ENCODE results near the gene ANKRD34B.
A peak's percentile ranks its signal among the peaks of the same experiment; 100 is the strongest.

Gene ANKRD34B

GRCh38 chr5:80569961-80570786 is at the start of gene ANKRD34B:
Gene ANKRD34B, minus strand, starts transcription at chr5:80570280. Its CDS starts 10,261 bp downstream, at chr5:80560019.
- Histone ChIP-seq H3K27ac (ENCODE audit: low read length) (no peak within 1 kb of the TSS), H3K9ac (ENCODE audit: low read depth, low read length) (no peak within 1 kb of the TSS), H3K4me1 (ENCODE audit: insufficient read depth, low read length) (no peaks in the 10 kb centered on the region), H3K36me3 (ENCODE audit: insufficient read depth, low read depth, low read length) (no peaks in the 10 kb centered on the region), H3K4me3 (ENCODE audit: low read length) (peak within 1 kb of the TSS; percentile 68), H3K27me3 (ENCODE audit: insufficient read depth, low read length) (peaks cover 84% of the 10 kb centered on the region), H3K9me3 (ENCODE audit: insufficient read depth, low read depth, low read length) (no peaks in the 10 kb centered on the region)

GRCh38 chr5:80619086-80619485 is 49.0 kb upstream of the ANKRD34B start:
- H3K36me3 ChIP-seq (ENCODE audit: insufficient read depth, low read depth, low read length), result no peaks in the 10 kb centered on the region
- H3K4me1 ChIP-seq (ENCODE audit: insufficient read depth, low read length), result no peaks in the 10 kb centered on the region

GRCh38 chr5:80618438-80618837 is 48.4 kb upstream of the ANKRD34B start:
- Histone ChIP-seq H3K4me3 (ENCODE audit: low read length) (no peak overlapping the region), H3K9ac (ENCODE audit: low read depth, low read length) (no peak overlapping the region), H3K4me1 (ENCODE audit: insufficient read depth, low read length) (no peaks in the 10 kb centered on the region)

More at GRCh38 chr5:80619086-80619485, 49.0 kb upstream of the ANKRD34B start:
- Histone ChIP-seq H3K9me3 (ENCODE audit: insufficient read depth, low read depth, low read length) (no peaks in the 10 kb centered on the region), H3K9ac (ENCODE audit: low read depth, low read length) (no peak overlapping the region), H3K27ac (ENCODE audit: low read length) (no peak overlapping the region), H3K4me3 (ENCODE audit: low read length) (no peak overlapping the region), H3K27me3 (ENCODE audit: insufficient read depth, low read length) (no peaks in the 10 kb centered on the region)

GRCh38 chr5:80615266-80615914 is 45.3 kb upstream of the ANKRD34B start:
- H3K9ac ChIP-seq (ENCODE audit: low read depth, low read length), result no peak overlapping the region
- H3K9me3 ChIP-seq (ENCODE audit: insufficient read depth, low read depth, low read length), result no peaks in the 10 kb centered on the region
- no peaks in the 10 kb centered on the region for H3K36me3 ChIP-seq (ENCODE audit: insufficient read depth, low read depth, low read length)
- H3K27ac ChIP-seq (ENCODE audit: low read length), result no peak overlapping the region
- no peak overlapping the region for H3K4me3 ChIP-seq (ENCODE audit: low read length)
- no peaks in the 10 kb centered on the region for H3K27me3 ChIP-seq (ENCODE audit: insufficient read depth, low read length)
- H3K4me1 ChIP-seq (ENCODE audit: insufficient read depth, low read length), result no peaks in the 10 kb centered on the region

More at GRCh38 chr5:80618438-80618837, 48.4 kb upstream of the ANKRD34B start:
- H3K9me3 ChIP-seq (ENCODE audit: insufficient read depth, low read depth, low read length), result no peaks in the 10 kb centered on the region
- no peak overlapping the region for H3K27ac ChIP-seq (ENCODE audit: low read length)
- H3K27me3 ChIP-seq (ENCODE audit: insufficient read depth, low read length), result no peaks in the 10 kb centered on the region
- no peaks in the 10 kb centered on the region for H3K36me3 ChIP-seq (ENCODE audit: insufficient read depth, low read depth, low read length)

GRCh38 chr5:80609692-80610091 is 39.6 kb upstream of the ANKRD34B start:
- no peaks in the 10 kb centered on the region for H3K27me3 ChIP-seq (ENCODE audit: insufficient read depth, low read length)
- H3K4me3 ChIP-seq (ENCODE audit: low read length), result no peak overlapping the region
- H3K27ac ChIP-seq (ENCODE audit: low read length), result no peak overlapping the region
- no peaks in the 10 kb centered on the region for H3K9me3 ChIP-seq (ENCODE audit: insufficient read depth, low read depth, low read length)
- H3K4me1 ChIP-seq (ENCODE audit: insufficient read depth, low read length), result no peaks in the 10 kb centered on the region
- no peak overlapping the region for H3K9ac ChIP-seq (ENCODE audit: low read depth, low read length)
- H3K36me3 ChIP-seq (ENCODE audit: insufficient read depth, low read depth, low read length), result no peaks in the 10 kb centered on the region

GRCh38 chr5:80608731-80609130 is 38.7 kb upstream of the ANKRD34B start:
- Histone ChIP-seq H3K4me1 (ENCODE audit: insufficient read depth, low read length) (no peaks in the 10 kb centered on the region), H3K27me3 (ENCODE audit: insufficient read depth, low read length) (no peaks in the 10 kb centered on the region), H3K27ac (ENCODE audit: low read length) (no peak overlapping the region), H3K9me3 (ENCODE audit: insufficient read depth, low read depth, low read length) (no peaks in the 10 kb centered on the region), H3K36me3 (ENCODE audit: insufficient read depth, low read depth, low read length) (no peaks in the 10 kb centered on the region), H3K9ac (ENCODE audit: low read depth, low read length) (no peak overlapping the region), H3K4me3 (ENCODE audit: low read length) (no peak overlapping the region)

- Histone ChIP-seq H3K36me3 (ENCODE audit: insufficient read depth, low read depth, low read length) (no peaks in the 10 kb centered on the region), H3K4me3 (ENCODE audit: low read length) (no peak overlapping the region), H3K27ac (ENCODE audit: low read length) (no peak overlapping the region), H3K4me1 (ENCODE audit: insufficient read depth, low read length) (no peaks in the 10 kb centered on the region), H3K9ac (ENCODE audit: low read depth, low read length) (no peak overlapping the region), H3K27me3 (ENCODE audit: insufficient read depth, low read length) (no peaks in the 10 kb centered on the region), H3K9me3 (ENCODE audit: insufficient read depth, low read depth, low read length) (no peaks in the 10 kb centered on the region)
These were observed 37.8 kb upstream of the ANKRD34B start for GRCh38 chr5:80607832-80608231.

GRCh38 chr5:80607343-80607742 is 37.3 kb upstream of the ANKRD34B start:
- no peak overlapping the region for H3K27ac ChIP-seq (ENCODE audit: low read length)
- H3K9ac ChIP-seq (ENCODE audit: low read depth, low read length), result no peak overlapping the region
- H3K27me3 ChIP-seq (ENCODE audit: insufficient read depth, low read length), result no peaks in the 10 kb centered on the region
- no peak overlapping the region for H3K4me3 ChIP-seq (ENCODE audit: low read length)
- H3K4me1 ChIP-seq (ENCODE audit: insufficient read depth, low read length), result no peaks in the 10 kb centered on the region
- no peaks in the 10 kb centered on the region for H3K36me3 ChIP-seq (ENCODE audit: insufficient read depth, low read depth, low read length)
- no peaks in the 10 kb centered on the region for H3K9me3 ChIP-seq (ENCODE audit: insufficient read depth, low read depth, low read length)

- H3K27ac ChIP-seq (ENCODE audit: low read length), result no peak overlapping the region
- H3K27me3 ChIP-seq (ENCODE audit: insufficient read depth, low read length), result no peaks in the 10 kb centered on the region
- no peak overlapping the region for H3K9ac ChIP-seq (ENCODE audit: low read depth, low read length)
- H3K4me1 ChIP-seq (ENCODE audit: insufficient read depth, low read length), result no peaks in the 10 kb centered on the region
- H3K36me3 ChIP-seq (ENCODE audit: insufficient read depth, low read depth, low read length), result no peaks in the 10 kb centered on the region
- no peak overlapping the region for H3K4me3 ChIP-seq (ENCODE audit: low read length)
- H3K9me3 ChIP-seq (ENCODE audit: insufficient read depth, low read depth, low read length), result no peaks in the 10 kb centered on the region
These were observed 31.0 kb upstream of the ANKRD34B start for GRCh38 chr5:80600943-80601693.

- H3K27me3 ChIP-seq (ENCODE audit: insufficient read depth, low read length), result no peaks in the 10 kb centered on the region
- H3K9me3 ChIP-seq (ENCODE audit: insufficient read depth, low read depth, low read length), result no peaks in the 10 kb centered on the region
- no peak overlapping the region for H3K27ac ChIP-seq (ENCODE audit: low read length)
- no peaks in the 10 kb centered on the region for H3K36me3 ChIP-seq (ENCODE audit: insufficient read depth, low read depth, low read length)
- no peak overlapping the region for H3K9ac ChIP-seq (ENCODE audit: low read depth, low read length)
- H3K4me3 ChIP-seq (ENCODE audit: low read length), result no peak overlapping the region
- no peaks in the 10 kb centered on the region for H3K4me1 ChIP-seq (ENCODE audit: insufficient read depth, low read length)
These were observed 27.4 kb upstream of the ANKRD34B start for GRCh38 chr5:80597500-80597899.

GRCh38 chr5:80594810-80595209 is 24.7 kb upstream of the ANKRD34B start:
- Histone ChIP-seq H3K4me3 (ENCODE audit: low read length) (no peak overlapping the region), H3K9me3 (ENCODE audit: insufficient read depth, low read depth, low read length) (no peaks in the 10 kb centered on the region), H3K27me3 (ENCODE audit: insufficient read depth, low read length) (no peaks in the 10 kb centered on the region), H3K36me3 (ENCODE audit: insufficient read depth, low read depth, low read length) (no peaks in the 10 kb centered on the region), H3K9ac (ENCODE audit: low read depth, low read length) (no peak overlapping the region), H3K27ac (ENCODE audit: low read length) (no peak overlapping the region), H3K4me1 (ENCODE audit: insufficient read depth, low read length) (no peaks in the 10 kb centered on the region)

Data from iPS-20b (cell line).